Peyer's patch (tissue), 4 donors: ENCODE results near the gene KAZN.

ENCODE experiments used
- CTCF ChIP-seq, 6 experiments: fragments of 450-650 bp in 4 of 6; fragments of 200-600 bp in 2 of 6; sonication (generic) in 1 of 6; IDR thresholded peaks; one replicate each; pipeline ENCODE4 v1.5.1; 2017 to 2019; ENCODE audit warnings: antibody characterized with exemption in 6 of 6, mild to moderate bottlenecking in 3 of 6, moderate library complexity in 1 of 6
- POLR2A ChIP-seq, 2 donors: fragments of 450-650 bp; IDR thresholded peaks; one replicate each; pipeline ENCODE4 v1.5.1; 2017; ENCODE audit warnings: antibody characterized with exemption in 2 of 2, mild to moderate bottlenecking in 2 of 2, moderate library complexity in 2 of 2

GRCh38 chr1:15023976-15024375 is 425.5 kb downstream of the KAZN start:
- TF ChIP-seq POLR2A (IDR thresholded peaks at IDR 0.05) (no peak), CTCF (IDR thresholded peaks at IDR 0.05) (no peak)
